GM23338 (cell line): ENCODE data around the gene BRPF3. TPM values are rescaled to one million over a fixed set of nuclear protein-coding genes. Genes with fewer than 3 reads are reported as not detected.

Experiments used
- ATAC-seq: fragments of 200-7000 bp; cut with Tn5 transposase; 3 replicates; pipeline ENCODE4 v1.9.1; 2020
- DNase-seq: peaks from one replicate; pipeline ENCODE4 v3.0.0-alpha.2; 2015; ENCODE audit warnings: low spot score
- H2AFZ ChIP-seq: fragments of 200-600 bp; sonication (generic); 2 replicates; pipeline ENCODE4 v1.8.0; 2016; ENCODE audit warnings: antibody characterized with exemption, mild to moderate bottlenecking, moderate library complexity
- H3F3A ChIP-seq: fragments of 200-600 bp; sonication (generic); replicated peaks from 2 replicates; pipeline ENCODE4 v1.8.0; 2017; ENCODE audit warnings: antibody characterized with exemption, mixed run types, low read depth
- H3K27ac ChIP-seq: fragments of 200-600 bp; sonication (generic); 2 replicates; pipeline ENCODE4 v1.6.1; 2016; ENCODE audit warnings: low read depth
- H3K27me3 ChIP-seq: fragments of 200-600 bp; sonication (generic); 2 replicates; pipeline ENCODE4 v1.8.0; 2016; ENCODE audit warnings: mild to moderate bottlenecking, mixed run types, moderate library complexity; ENCODE audit not compliant: insufficient read depth
- H3K36me3 ChIP-seq: fragments of 200-600 bp; sonication (generic); 2 replicates; pipeline ENCODE4 v1.8.0; 2016; ENCODE audit warnings: mild to moderate bottlenecking; ENCODE audit not compliant: insufficient read depth
- H3K4me1 ChIP-seq: fragments of 200-600 bp; sonication (generic); 2 replicates; pipeline ENCODE4 v1.8.0; 2016; ENCODE audit warnings: mild to moderate bottlenecking, moderate library complexity; ENCODE audit not compliant: insufficient read depth
- H3K4me2 ChIP-seq: fragments of 200-600 bp; sonication (generic); 2 replicates; pipeline ENCODE4 v1.7.1; 2017; ENCODE audit warnings: mixed run types
- H3K4me3 ChIP-seq: fragments of 200-600 bp; sonication (generic); 2 replicates; pipeline ENCODE4 v1.6.1; 2016; ENCODE audit warnings: mixed run types
- H3K79me2 ChIP-seq: fragments of 200-600 bp; sonication (generic); replicated peaks from 2 replicates; pipeline ENCODE4 v1.8.0; 2017; ENCODE audit warnings: mild to moderate bottlenecking; ENCODE audit not compliant: insufficient read depth
- H3K9me2 ChIP-seq: fragments of 200-600 bp; sonication (generic); 2 replicates; pipeline ENCODE4 v1.8.0; 2017; ENCODE audit not compliant: insufficient read depth
- H4K20me1 ChIP-seq: fragments of 200-600 bp; sonication (generic); replicated peaks from 2 replicates; pipeline ENCODE4 v1.8.0; 2017; ENCODE audit warnings: mild to moderate bottlenecking; ENCODE audit not compliant: insufficient read depth
- H3K27ac Mint-ChIP-seq: 2 replicates; pipeline ENCODE4 v1.8.0; 2020; ENCODE audit warnings: inconsistent platforms, mild to moderate bottlenecking, moderate library complexity, mixed read lengths
- H3K27me3 Mint-ChIP-seq: 3 replicates; pipeline ENCODE4 v1.8.0; 2022; ENCODE audit warnings: low read depth, mild to moderate bottlenecking, moderate library complexity, mixed read lengths, inconsistent platforms; ENCODE audit not compliant: insufficient read depth, poor library complexity
- H3K36me3 Mint-ChIP-seq: 3 replicates; pipeline ENCODE4 v1.8.0; 2021; ENCODE audit warnings: low read depth, mild to moderate bottlenecking, inconsistent platforms, moderate library complexity, mixed read lengths
- H3K4me1 Mint-ChIP-seq: 3 replicates; pipeline ENCODE4 v1.8.0; 2020; ENCODE audit warnings: mild to moderate bottlenecking, inconsistent platforms, mixed read lengths
- H3K4me3 Mint-ChIP-seq: 3 replicates; pipeline ENCODE4 v1.8.0; 2021; ENCODE audit warnings: moderate library complexity, mild to moderate bottlenecking, inconsistent platforms, mixed read lengths
- H3K9me3 Mint-ChIP-seq: 3 replicates; pipeline ENCODE4 v1.8.0; 2020; ENCODE audit warnings: moderate library complexity, mild to moderate bottlenecking, inconsistent platforms, mixed read lengths
- CREB1 ChIP-seq: fragments of 250-450 bp; sonication (Bioruptor Pico); IDR thresholded peaks from 2 replicates; pipeline ENCODE4 v1.5.0; 2020; ENCODE audit warnings: low read depth, mild to moderate bottlenecking, moderate library complexity
- EZH2 ChIP-seq: fragments of 200-600 bp; sonication (generic); IDR thresholded peaks from one replicate; pipeline ENCODE4 v1.8.0; 2017; ENCODE audit warnings: antibody characterized with exemption, mild to moderate bottlenecking, low read depth; ENCODE audit not compliant: unreplicated experiment
- JUNB ChIP-seq: IDR thresholded peaks from one replicate; pipeline ENCODE4 v1.6.1; 2016; ENCODE audit warnings: antibody characterized with exemption; ENCODE audit not compliant: unreplicated experiment
- NANOG ChIP-seq: IDR thresholded peaks from 2 replicates; pipeline ENCODE4 v1.6.1; 2016; ENCODE audit warnings: antibody characterized with exemption, borderline replicate concordance
- STAT1 ChIP-seq: IDR thresholded peaks from one replicate; pipeline ENCODE4 v1.6.1; 2016; ENCODE audit warnings: antibody characterized with exemption; ENCODE audit not compliant: unreplicated experiment
- ZNF114 ChIP-seq: fragments of 250-450 bp; sonication (Bioruptor Pico); IDR thresholded peaks from 2 replicates; pipeline ENCODE4 v1.5.0; 2020; ENCODE audit warnings: mild to moderate bottlenecking, moderate library complexity
- ZNF331 ChIP-seq: fragments of 250-450 bp; sonication (Bioruptor Pico); IDR thresholded peaks from 2 replicates; pipeline ENCODE4 v1.5.0; 2020; ENCODE audit warnings: low read depth, mild to moderate bottlenecking, moderate library complexity
- polyA plus RNA-seq: library from polyadenylated mRNA; unstranded; fragments of >200 nt; fragmentation: Nextera tagmentation; extraction: Ambion mirVana; gene quantifications from 2 replicates; pipeline ENCODE4 v1.2.1, GENCODE V29; 2016
- total RNA-seq: library from RNA; depleted of rRNA; stranded (reverse); fragments of >200 nt; shearing (Covaris generic); gene quantifications from 2 replicates; pipeline ENCODE4 v1.2.3, GENCODE V29; 2014
- TF ChIP-seq, protein P1 (sequence below), 2 experiments: fragments of 200-600 bp in 1 of 2; sonication (generic) in 1 of 2; conservative IDR thresholded peaks; 2 replicates each; pipeline versions ENCODE4 v1.5.1 to v1.6.1; 2016 to 2017; ENCODE audit warnings: antibody characterized with exemption in 2 of 2, low read depth in 2 of 2, mild to moderate bottlenecking in 2 of 2, moderate library complexity in 1 of 2
- TF ChIP-seq, protein P2 (sequence below): IDR thresholded peaks from 2 replicates; pipeline ENCODE4 v1.6.1; 2016; ENCODE audit warnings: antibody characterized with exemption
- TF ChIP-seq, protein P3 (sequence below): IDR thresholded peaks from one replicate; pipeline ENCODE4 v1.6.1; 2018; ENCODE audit warnings: antibody characterized with exemption; ENCODE audit not compliant: unreplicated experiment

BRPF3 gene
- total and polyA plus RNA-seq, 2 experiments from 2014 or later = 11.8 to 33.2 TPM

DNA sequence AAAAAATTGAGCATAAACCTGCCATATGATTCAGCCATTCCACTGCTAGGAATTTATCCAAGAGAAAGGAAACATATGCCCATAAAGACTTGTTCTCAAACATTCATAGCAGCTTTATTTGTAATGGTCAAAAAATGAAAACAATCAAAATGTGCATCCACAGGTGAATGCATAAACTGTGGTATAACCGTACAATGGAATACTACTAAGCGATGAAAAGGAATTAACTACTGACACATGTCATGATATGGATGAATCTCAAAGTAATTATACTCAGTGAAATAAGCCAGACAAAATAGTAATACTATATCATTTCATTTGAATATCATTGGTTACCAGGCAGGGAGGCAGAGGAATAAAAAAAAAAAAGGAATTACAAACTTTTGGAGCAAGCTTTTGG is 25.8 kb upstream of the BRPF3 start:
- H3K27me3 ChIP-seq = no peaks in the 10 kb centered on the region
- Mint-ChIP-seq H3K27me3 (peaks cover 1% of the 10 kb centered on the region), H3K4me3 (no peak overlapping the region), H3K27ac (no peak overlapping the region), H3K4me1 (no peaks in the 10 kb centered on the region), H3K9me3 (no peaks in the 10 kb centered on the region), H3K36me3 (no peaks in the 10 kb centered on the region)
- TF ChIP-seq ZNF331 (CRISPR knock-in tag) (no peak), JUNB (no peak)
- no peak for DNase-seq
- H3K4me3 ChIP-seq = no peak overlapping the region
- no peaks in the 10 kb centered on the region for H3F3A ChIP-seq
- no peaks in the 10 kb centered on the region for H3K9me2 ChIP-seq
- no peak overlapping the region for H3K4me2 ChIP-seq
- H3K27ac ChIP-seq = no peak overlapping the region
- H3K79me2 ChIP-seq = no peaks in the 10 kb centered on the region
- no peak for ATAC-seq
- H3K36me3 ChIP-seq = no peaks in the 10 kb centered on the region
- no peak overlapping the region for H2AFZ ChIP-seq
- H4K20me1 ChIP-seq = no peaks in the 10 kb centered on the region
- H3K4me1 ChIP-seq = no peaks in the 10 kb centered on the region

DNA sequence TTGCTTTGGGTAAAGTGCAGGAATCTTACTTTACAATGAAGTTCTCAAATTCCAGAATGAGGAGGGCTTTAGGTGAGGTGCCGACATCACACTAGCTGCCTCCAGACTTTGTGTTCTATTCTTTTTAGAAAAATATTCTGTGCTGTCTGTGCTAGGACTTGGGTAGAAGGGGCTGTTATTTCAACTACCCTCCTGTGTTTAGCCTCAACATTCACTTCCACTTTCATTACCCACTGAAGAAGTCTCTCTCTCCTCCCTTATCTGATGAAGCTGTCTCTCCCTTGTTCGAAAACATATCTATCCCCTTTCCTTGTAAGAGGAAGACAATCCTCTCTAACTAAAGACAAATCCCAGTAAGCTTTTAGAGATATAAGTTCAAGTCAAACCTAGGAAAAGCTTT is 25.0 kb upstream of the BRPF3 start:
- no peak overlapping the region for H3K27ac Mint-ChIP-seq

DNA sequence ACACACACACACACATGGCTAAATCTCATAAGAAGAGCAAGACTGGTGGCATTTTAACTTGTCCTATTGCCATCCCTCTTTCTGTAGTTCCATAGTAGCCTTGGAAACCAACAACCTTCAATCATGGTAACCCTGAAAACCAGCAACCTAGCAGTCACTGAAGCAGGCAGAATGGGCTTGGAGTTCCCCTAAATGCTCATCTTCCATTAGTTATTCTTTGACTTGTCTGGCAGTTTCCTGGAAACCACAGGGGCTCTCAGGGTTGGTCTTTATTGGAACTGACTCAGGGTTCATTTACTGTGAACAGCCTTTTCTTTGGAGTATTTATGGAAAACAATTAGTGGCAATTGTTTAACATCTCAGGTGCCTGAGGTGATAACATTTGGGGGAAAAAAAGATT is 19.4 kb upstream of the BRPF3 start:
- H3K27ac Mint-ChIP-seq = no peak overlapping the region
- Histone ChIP-seq H3K4me3 (no peak overlapping the region), H3K79me2 (no peaks in the 10 kb centered on the region), H4K20me1 (no peaks in the 10 kb centered on the region), H2AFZ (no peak overlapping the region), H3K4me1 (no peaks in the 10 kb centered on the region), H3F3A (no peaks in the 10 kb centered on the region), H3K9me2 (no peaks in the 10 kb centered on the region), H3K4me2 (no peak overlapping the region), H3K27ac (no peak overlapping the region), H3K27me3 (no peaks in the 10 kb centered on the region), H3K36me3 (no peaks in the 10 kb centered on the region)
- no peak for TF ChIP-seq JUNB
- no peak for TF ChIP-seq CREB1 (CRISPR knock-in tag)
- no peak for TF ChIP-seq EZH2
- TF ChIP-seq, protein P1, sequence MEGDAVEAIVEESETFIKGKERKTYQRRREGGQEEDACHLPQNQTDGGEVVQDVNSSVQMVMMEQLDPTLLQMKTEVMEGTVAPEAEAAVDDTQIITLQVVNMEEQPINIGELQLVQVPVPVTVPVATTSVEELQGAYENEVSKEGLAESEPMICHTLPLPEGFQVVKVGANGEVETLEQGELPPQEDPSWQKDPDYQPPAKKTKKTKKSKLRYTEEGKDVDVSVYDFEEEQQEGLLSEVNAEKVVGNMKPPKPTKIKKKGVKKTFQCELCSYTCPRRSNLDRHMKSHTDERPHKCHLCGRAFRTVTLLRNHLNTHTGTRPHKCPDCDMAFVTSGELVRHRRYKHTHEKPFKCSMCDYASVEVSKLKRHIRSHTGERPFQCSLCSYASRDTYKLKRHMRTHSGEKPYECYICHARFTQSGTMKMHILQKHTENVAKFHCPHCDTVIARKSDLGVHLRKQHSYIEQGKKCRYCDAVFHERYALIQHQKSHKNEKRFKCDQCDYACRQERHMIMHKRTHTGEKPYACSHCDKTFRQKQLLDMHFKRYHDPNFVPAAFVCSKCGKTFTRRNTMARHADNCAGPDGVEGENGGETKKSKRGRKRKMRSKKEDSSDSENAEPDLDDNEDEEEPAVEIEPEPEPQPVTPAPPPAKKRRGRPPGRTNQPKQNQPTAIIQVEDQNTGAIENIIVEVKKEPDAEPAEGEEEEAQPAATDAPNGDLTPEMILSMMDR (conservative IDR thresholded peaks at IDR 0.05; ENCODE audit: low read depth in 2 of 2) = no peak
- TF ChIP-seq, protein P2, sequence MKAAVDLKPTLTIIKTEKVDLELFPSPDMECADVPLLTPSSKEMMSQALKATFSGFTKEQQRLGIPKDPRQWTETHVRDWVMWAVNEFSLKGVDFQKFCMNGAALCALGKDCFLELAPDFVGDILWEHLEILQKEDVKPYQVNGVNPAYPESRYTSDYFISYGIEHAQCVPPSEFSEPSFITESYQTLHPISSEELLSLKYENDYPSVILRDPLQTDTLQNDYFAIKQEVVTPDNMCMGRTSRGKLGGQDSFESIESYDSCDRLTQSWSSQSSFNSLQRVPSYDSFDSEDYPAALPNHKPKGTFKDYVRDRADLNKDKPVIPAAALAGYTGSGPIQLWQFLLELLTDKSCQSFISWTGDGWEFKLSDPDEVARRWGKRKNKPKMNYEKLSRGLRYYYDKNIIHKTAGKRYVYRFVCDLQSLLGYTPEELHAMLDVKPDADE = no peak
- TF ChIP-seq NANOG = no peak
- no peak for TF ChIP-seq ZNF114
- no peak overlapping the region for H3K4me3 Mint-ChIP-seq
- H3K9me3 Mint-ChIP-seq = peaks cover 20% of the 10 kb centered on the region
- H3K4me1 Mint-ChIP-seq = no peaks in the 10 kb centered on the region
- DNase-seq = no peak
- ATAC-seq = no peak
- H3K27me3 Mint-ChIP-seq = peaks cover 1% of the 10 kb centered on the region
- H3K36me3 Mint-ChIP-seq = peaks cover 15% of the 10 kb centered on the region; the same call in 2 of the 3 replicates

More for the DNA sequence above, 25.0 kb upstream of the BRPF3 start:
- no peaks in the 10 kb centered on the region for H3K36me3 ChIP-seq
- H3K9me2 ChIP-seq = no peaks in the 10 kb centered on the region
- no peaks in the 10 kb centered on the region for H3K79me2 ChIP-seq
- no peaks in the 10 kb centered on the region for H3K36me3 Mint-ChIP-seq
- no peak overlapping the region for H2AFZ ChIP-seq
- no peaks in the 10 kb centered on the region for H3K4me1 Mint-ChIP-seq
- H3K4me2 ChIP-seq = no peak overlapping the region
- DNase-seq (no peak), ATAC-seq (no peak)
- no peak overlapping the region for H3K4me3 Mint-ChIP-seq
- no peaks in the 10 kb centered on the region for H3K4me1 ChIP-seq
- no peak for TF ChIP-seq EZH2
- TF ChIP-seq JUNB = no peak
- TF ChIP-seq, protein P3, sequence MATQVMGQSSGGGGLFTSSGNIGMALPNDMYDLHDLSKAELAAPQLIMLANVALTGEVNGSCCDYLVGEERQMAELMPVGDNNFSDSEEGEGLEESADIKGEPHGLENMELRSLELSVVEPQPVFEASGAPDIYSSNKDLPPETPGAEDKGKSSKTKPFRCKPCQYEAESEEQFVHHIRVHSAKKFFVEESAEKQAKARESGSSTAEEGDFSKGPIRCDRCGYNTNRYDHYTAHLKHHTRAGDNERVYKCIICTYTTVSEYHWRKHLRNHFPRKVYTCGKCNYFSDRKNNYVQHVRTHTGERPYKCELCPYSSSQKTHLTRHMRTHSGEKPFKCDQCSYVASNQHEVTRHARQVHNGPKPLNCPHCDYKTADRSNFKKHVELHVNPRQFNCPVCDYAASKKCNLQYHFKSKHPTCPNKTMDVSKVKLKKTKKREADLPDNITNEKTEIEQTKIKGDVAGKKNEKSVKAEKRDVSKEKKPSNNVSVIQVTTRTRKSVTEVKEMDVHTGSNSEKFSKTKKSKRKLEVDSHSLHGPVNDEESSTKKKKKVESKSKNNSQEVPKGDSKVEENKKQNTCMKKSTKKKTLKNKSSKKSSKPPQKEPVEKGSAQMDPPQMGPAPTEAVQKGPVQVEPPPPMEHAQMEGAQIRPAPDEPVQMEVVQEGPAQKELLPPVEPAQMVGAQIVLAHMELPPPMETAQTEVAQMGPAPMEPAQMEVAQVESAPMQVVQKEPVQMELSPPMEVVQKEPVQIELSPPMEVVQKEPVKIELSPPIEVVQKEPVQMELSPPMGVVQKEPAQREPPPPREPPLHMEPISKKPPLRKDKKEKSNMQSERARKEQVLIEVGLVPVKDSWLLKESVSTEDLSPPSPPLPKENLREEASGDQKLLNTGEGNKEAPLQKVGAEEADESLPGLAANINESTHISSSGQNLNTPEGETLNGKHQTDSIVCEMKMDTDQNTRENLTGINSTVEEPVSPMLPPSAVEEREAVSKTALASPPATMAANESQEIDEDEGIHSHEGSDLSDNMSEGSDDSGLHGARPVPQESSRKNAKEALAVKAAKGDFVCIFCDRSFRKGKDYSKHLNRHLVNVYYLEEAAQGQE = no peak
- TF ChIP-seq STAT1 = no peak
- no peaks in the 10 kb centered on the region for H4K20me1 ChIP-seq
- no peak overlapping the region for H3K27ac ChIP-seq
- no peaks in the 10 kb centered on the region for H3K27me3 ChIP-seq
- H3K4me3 ChIP-seq = no peak overlapping the region
- H3K27me3 Mint-ChIP-seq = peaks cover 1% of the 10 kb centered on the region
- no peaks in the 10 kb centered on the region for H3K9me3 Mint-ChIP-seq
- no peaks in the 10 kb centered on the region for H3F3A ChIP-seq
